Measurements from ENCODE around the gene DRAXIN.

The DRAXIN gene

GRCh38 chr1:11767922-11768704 is 76.6 kb downstream of the DRAXIN start:
- peaks cover 0 to 27% of the 10 kb centered on the region in 2 donors for H3K27me3 ChIP-seq
- DNase-seq = no peak
- no peak overlapping the region for H3K27ac ChIP-seq
- H3K4me3 ChIP-seq = no peak overlapping the region
- intact Hi-C loops (cut with DNase I; ENCODE audit: low total_unique reads) = no loop called here
- H3K9me3 ChIP-seq = no peaks in the 10 kb centered on the region
- no peak for TF ChIP-seq CTCF (IDR thresholded peaks at IDR 0.05)
- no peaks in the 10 kb centered on the region for H3K4me1 ChIP-seq
- H3K36me3 ChIP-seq = no peaks in the 10 kb centered on the region

GRCh38 chr1:11768821-11769220 is 77.3 kb downstream of the DRAXIN start:
- intact Hi-C loops (cut with DNase I; ENCODE audit: low total_unique reads) = no loop called here
- no peak for TF ChIP-seq CTCF (IDR thresholded peaks at IDR 0.05)
- no peaks in the 10 kb centered on the region for H3K36me3 ChIP-seq
- H3K27me3 ChIP-seq = peaks cover 0 to 27% of the 10 kb centered on the region in 2 donors
- no peaks in the 10 kb centered on the region for H3K9me3 ChIP-seq
- no peaks in the 10 kb centered on the region for H3K4me1 ChIP-seq
- H3K4me3 ChIP-seq = no peak overlapping the region
- no peak for DNase-seq
- no peak overlapping the region for H3K27ac ChIP-seq

- Histone ChIP-seq H3K9me3 (no peaks in the 10 kb centered on the region), H3K27me3 (peaks cover 0 to 27% of the 10 kb centered on the region in 2 donors), H3K4me1 (no peaks in the 10 kb centered on the region), H3K4me3 (no peak overlapping the region), H3K36me3 (no peaks in the 10 kb centered on the region), H3K27ac (no peak overlapping the region)
- no peak for TF ChIP-seq CTCF (IDR thresholded peaks at IDR 0.05)
- intact Hi-C loops (cut with DNase I; ENCODE audit: low total_unique reads) = no loop called here
- DNase-seq = no peak
Measured at GRCh38 chr1:11769274-11769673, 77.8 kb downstream of the DRAXIN start.

DNA sequence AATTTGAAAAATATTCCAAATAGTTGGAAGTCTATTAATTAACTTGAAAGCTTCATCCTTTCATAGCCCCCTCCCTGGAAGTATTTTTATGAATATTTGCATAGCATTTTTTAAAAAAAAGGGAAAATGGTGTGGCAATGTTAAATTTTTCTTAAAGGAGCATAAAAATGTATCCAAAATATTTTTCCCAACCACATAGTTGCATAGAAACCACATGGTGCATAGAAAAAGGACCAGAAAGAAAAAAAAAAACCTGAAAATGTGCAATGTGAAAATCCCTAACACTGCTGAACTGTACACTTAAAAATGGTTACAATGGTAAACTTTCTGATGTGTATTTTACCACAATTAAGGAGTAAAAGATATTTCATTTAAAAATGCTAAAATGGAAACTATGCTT is 78.5 kb downstream of the DRAXIN start:
- no peak overlapping the region for H3K4me3 ChIP-seq
- DNase-seq = no peak
- no peaks in the 10 kb centered on the region for H3K36me3 ChIP-seq
- H3K27ac ChIP-seq = no peak overlapping the region
- H3K27me3 ChIP-seq = peaks cover 0 to 28% of the 10 kb centered on the region in 2 donors
- intact Hi-C loops (cut with DNase I; ENCODE audit: low total_unique reads) = no loop called here
- no peaks in the 10 kb centered on the region for H3K9me3 ChIP-seq
- no peaks in the 10 kb centered on the region for H3K4me1 ChIP-seq
- no peak for TF ChIP-seq CTCF (IDR thresholded peaks at IDR 0.05)

DNA sequence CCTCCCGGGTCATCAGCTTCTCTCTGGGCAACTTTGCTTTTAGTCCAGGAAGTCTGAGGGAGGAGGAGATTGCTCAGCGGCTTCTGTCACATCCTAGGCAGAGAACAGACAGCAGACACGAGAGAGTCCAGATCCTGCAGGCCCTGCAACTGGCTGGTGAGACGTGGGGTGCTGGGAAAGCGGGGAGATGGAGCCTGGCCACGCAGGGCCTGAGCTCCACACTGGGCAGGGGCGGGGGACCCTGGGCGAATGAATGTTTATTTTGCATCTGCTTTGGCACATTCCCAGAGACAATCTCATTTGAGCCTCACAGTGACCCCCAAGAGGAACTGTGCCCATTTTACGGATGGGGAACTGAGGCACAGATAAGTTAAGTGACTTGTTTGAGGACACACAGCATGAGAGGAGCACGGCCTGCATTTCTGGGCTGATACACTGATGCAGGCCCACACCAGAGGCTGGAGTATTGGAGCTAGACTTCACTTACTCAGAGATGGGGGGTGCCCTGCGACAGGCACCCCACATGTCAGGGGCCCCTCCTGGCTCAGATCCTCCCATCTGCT is 80.1 kb downstream of the DRAXIN start:
- intact Hi-C loops (cut with DNase I; ENCODE audit: low total_unique reads) = no loop called here
- DNase-seq = no peak
- TF ChIP-seq CTCF (IDR thresholded peaks at IDR 0.05) = no peak
- H3K36me3 ChIP-seq = no peaks in the 10 kb centered on the region
- no peaks in the 10 kb centered on the region for H3K9me3 ChIP-seq
- H3K27me3 ChIP-seq = peaks cover 0 to 19% of the 10 kb centered on the region in 2 donors
- H3K27ac ChIP-seq = no peak overlapping the region
- no peaks in the 10 kb centered on the region for H3K4me1 ChIP-seq
- no peak overlapping the region for H3K4me3 ChIP-seq
